HG03025 (cell line): ENCODE data around the gene WIPF1.
"Not testable (repeated sequence)": the region's sequence is repeated elsewhere in the genome, so short reads cannot be mapped to it uniquely, and the experiment has no call there.

ENCODE experiments used
- ATAC-seq: cut with Tn5 transposase; IDR thresholded peaks from one replicate; pipeline ENCODE4 v1.9.1; 2021; ENCODE audit warnings: mild to moderate bottlenecking, moderate library complexity; ENCODE audit not compliant: unreplicated experiment, low FRiP score

WIPF1 gene

GRCh38 chr2:174548021-174548420, 49.6 kb downstream of the WIPF1 start:
- not testable (repeated sequence) for ATAC-seq

GRCh38 chr2:174546519-174547506, 50.8 kb downstream of the WIPF1 start:
- no peak for ATAC-seq

GRCh38 chr2:174545240-174545639, 52.4 kb downstream of the WIPF1 start:
- no peak for ATAC-seq

- no peak for ATAC-seq
Observed at GRCh38 chr2:174544802-174545201, 52.8 kb downstream of the WIPF1 start.

GRCh38 chr2:174544156-174544555, 53.4 kb downstream of the WIPF1 start:
- ATAC-seq = no peak

- no peak for ATAC-seq
Observed at GRCh38 chr2:174540893-174541292, 56.7 kb downstream of the WIPF1 start.

- no peak for ATAC-seq
Observed at GRCh38 chr2:174535757-174536703, 61.6 kb downstream of the WIPF1 start.

- no peak for ATAC-seq
Observed at GRCh38 chr2:174535083-174535482, 62.5 kb downstream of the WIPF1 start.

GRCh38 chr2:174529916-174530315, 67.7 kb downstream of the WIPF1 start:
- ATAC-seq = no peak

GRCh38 chr2:174527959-174528358, 69.6 kb downstream of the WIPF1 start:
- no peak for ATAC-seq

GRCh38 chr2:174527101-174527721, 70.4 kb downstream of the WIPF1 start:
- no peak for ATAC-seq

- ATAC-seq = no peak
Observed at GRCh38 chr2:174524527-174524926, 73.1 kb downstream of the WIPF1 start.

- ATAC-seq = no peak
Observed at GRCh38 chr2:174522553-174522952, 75.1 kb downstream of the WIPF1 start.

GRCh38 chr2:174518395-174518794, 79.2 kb downstream of the WIPF1 start:
- no peak for ATAC-seq

- no peak for ATAC-seq
Observed at GRCh38 chr2:174516501-174517378, 80.9 kb downstream of the WIPF1 start.

- no peak for ATAC-seq
Observed at GRCh38 chr2:174512345-174512744, 85.3 kb downstream of the WIPF1 start.

- ATAC-seq = no peak
Observed at GRCh38 chr2:174511580-174512260, 85.9 kb downstream of the WIPF1 start.

GRCh38 chr2:174510583-174511189, 86.9 kb downstream of the WIPF1 start:
- ATAC-seq = no peak
